Measurements from ENCODE around the gene PEX6. TPM values are rescaled to one million over a fixed set of nuclear protein-coding genes. Genes with fewer than 3 reads are reported as not detected.
A peak's percentile ranks its signal among the peaks of the same experiment; 100 is the strongest.

Gene PEX6
- polyA plus RNA-seq (2013, experiment 1 of 2) = 5.6 TPM
- polyA plus RNA-seq (2013, experiment 2 of 2) = 5.6 TPM

GRCh38 chr6:42978839-42979522, at the start of gene PEX6:
Gene PEX6 (minus strand): TSS chr6:42979181. CDS start chr6:42979150, 31 bp downstream.
- peak within 1 kb of the TSS in 1 of 2 experiments; percentile 96 for H3K14ac ChIP-seq (ENCODE audit: low read length in 2 of 2)
- H3K4me1 ChIP-seq (ENCODE audit: control insufficient read depth, insufficient read depth, low read depth, low read length) = peaks cover 11% of the 10 kb centered on the region
- H3K4me2 ChIP-seq (ENCODE audit: low read length, poor library complexity, severe bottlenecking) = peak within 1 kb of the TSS; percentile 99
- H4K91ac ChIP-seq (ENCODE audit: low read length) = peak within 1 kb of the TSS; percentile 78
- peak within 1 kb of the TSS; percentile 3 to 45 for H2BK12ac ChIP-seq (ENCODE audit: low read length in 2 of 2)
- WGBS = under 1% methylated on average over 57 of the region's 59 CpGs
- peak within 1 kb of the TSS; percentile 70 to 83 for H3K18ac ChIP-seq (ENCODE audit: low read depth in 1 of 2, low read length in 2 of 2)
- peaks cover 1 to 6% of the 10 kb centered on the region in 2 experiments for H3K36me3 ChIP-seq (ENCODE audit: control insufficient read depth in 1 of 2, insufficient read depth in 2 of 2, low read depth in 1 of 2, low read length in 2 of 2)
- peak within 1 kb of the TSS; percentile 74 for H2BK5ac ChIP-seq (ENCODE audit: low read depth, low read length, poor library complexity, severe bottlenecking)
- H3K23ac ChIP-seq (ENCODE audit: low read length in 2 of 2) = peak within 1 kb of the TSS in 1 of 2 experiments; percentile 60
- H3K27ac ChIP-seq (ENCODE audit: low read length, poor library complexity, severe bottlenecking) = peak within 1 kb of the TSS; percentile 67
- peak within 1 kb of the TSS; percentile 68 for H2AFZ ChIP-seq (ENCODE audit: low read depth, low read length)
- DNase-seq = peak; percentile 91
- H3K9me3 ChIP-seq (ENCODE audit: control insufficient read depth, low read length) = no peaks in the 10 kb centered on the region
- H3K9ac ChIP-seq (ENCODE audit: low read length) = peak within 1 kb of the TSS; percentile 93
- peak within 1 kb of the TSS; percentile 81 to 85 for H3K4me3 ChIP-seq (ENCODE audit: insufficient read depth in 1 of 2, low read depth in 1 of 2, low read length in 2 of 2)
- peak within 1 kb of the TSS; percentile 94 for H2BK120ac ChIP-seq (ENCODE audit: low read depth, low read length)
- H4K8ac ChIP-seq (ENCODE audit: low read length) = peak within 1 kb of the TSS; percentile 92
- H2BK15ac ChIP-seq (ENCODE audit: low read depth, poor library complexity, severe bottlenecking) = peak within 1 kb of the TSS; percentile 37
- H3K27me3 ChIP-seq (ENCODE audit: control insufficient read depth in 1 of 2, insufficient read depth in 1 of 2, low read length in 2 of 2) = no peaks in the 10 kb centered on the region
- peak within 1 kb of the TSS; percentile 89 to 95 for H3K4ac ChIP-seq (ENCODE audit: low read depth in 1 of 2, low read length in 2 of 2)
- no peak within 1 kb of the TSS for H2AK5ac ChIP-seq (ENCODE audit: low read length, severe bottlenecking)
- peaks cover 10% of the 10 kb centered on the region for H3K79me1 ChIP-seq (replicated peaks; ENCODE audit: low read length, poor library complexity, severe bottlenecking)

GRCh38 chr6:43026365-43026764, 47.4 kb upstream of the PEX6 start:
- Histone ChIP-seq H3K9me3 (ENCODE audit: control insufficient read depth, low read length) (no peaks in the 10 kb centered on the region), H3K27me3 (ENCODE audit: control insufficient read depth in 1 of 2, insufficient read depth in 1 of 2, low read length in 2 of 2) (no peaks in the 10 kb centered on the region), H4K91ac (ENCODE audit: low read length) (no peak overlapping the region), H4K8ac (ENCODE audit: low read length) (no peak overlapping the region), H2AFZ (ENCODE audit: low read depth, low read length) (no peak overlapping the region), H3K4me1 (ENCODE audit: control insufficient read depth, insufficient read depth, low read depth, low read length) (peaks cover 8% of the 10 kb centered on the region), H3K36me3 (ENCODE audit: control insufficient read depth in 1 of 2, insufficient read depth in 2 of 2, low read depth in 1 of 2, low read length in 2 of 2) (peaks cover 65 to 67% of the 10 kb centered on the region in 2 experiments), H2BK15ac (ENCODE audit: low read depth, poor library complexity, severe bottlenecking) (no peak overlapping the region), H3K4me2 (ENCODE audit: low read length, poor library complexity, severe bottlenecking) (no peak overlapping the region), H2BK120ac (ENCODE audit: low read depth, low read length) (no peak overlapping the region), H3K18ac (ENCODE audit: low read depth in 1 of 2, low read length in 2 of 2) (no peak overlapping the region), H3K23ac (ENCODE audit: low read length in 2 of 2) (no peak overlapping the region), H2BK12ac (ENCODE audit: low read length in 2 of 2) (no peak overlapping the region), H2AK5ac (ENCODE audit: low read length, severe bottlenecking) (no peak overlapping the region), H3K4me3 (ENCODE audit: insufficient read depth in 1 of 2, low read depth in 1 of 2, low read length in 2 of 2) (no peak overlapping the region), H3K4ac (ENCODE audit: low read depth in 1 of 2, low read length in 2 of 2) (no peak overlapping the region), H3K79me1 (replicated peaks; ENCODE audit: low read length, poor library complexity, severe bottlenecking) (peaks cover 14% of the 10 kb centered on the region), H2BK5ac (ENCODE audit: low read depth, low read length, poor library complexity, severe bottlenecking) (no peak overlapping the region), H3K14ac (ENCODE audit: low read length in 2 of 2) (no peak overlapping the region), H3K9ac (ENCODE audit: low read length) (no peak overlapping the region), H3K27ac (ENCODE audit: low read length, poor library complexity, severe bottlenecking) (no peak overlapping the region)
- 96% methylated on average over 5 of the region's 5 CpGs for WGBS
- DNase-seq = no peak

- no peak overlapping the region for H2AFZ ChIP-seq (ENCODE audit: low read depth, low read length)
- no peak overlapping the region for H3K4me2 ChIP-seq (ENCODE audit: low read length, poor library complexity, severe bottlenecking)
- H3K9ac ChIP-seq (ENCODE audit: low read length) = peak overlapping the region; percentile 27
- no peak overlapping the region for H2BK5ac ChIP-seq (ENCODE audit: low read depth, low read length, poor library complexity, severe bottlenecking)
- no peaks in the 10 kb centered on the region for H3K9me3 ChIP-seq (ENCODE audit: control insufficient read depth, low read length)
- no peak overlapping the region for H4K91ac ChIP-seq (ENCODE audit: low read length)
- H4K8ac ChIP-seq (ENCODE audit: low read length) = no peak overlapping the region
- H2BK15ac ChIP-seq (ENCODE audit: low read depth, poor library complexity, severe bottlenecking) = no peak overlapping the region
- peaks cover 68 to 72% of the 10 kb centered on the region in 2 experiments for H3K36me3 ChIP-seq (ENCODE audit: control insufficient read depth in 1 of 2, insufficient read depth in 2 of 2, low read depth in 1 of 2, low read length in 2 of 2)
- DNase-seq = no peak
- H2AK5ac ChIP-seq (ENCODE audit: low read length, severe bottlenecking) = no peak overlapping the region
- H2BK12ac ChIP-seq (ENCODE audit: low read length in 2 of 2) = no peak overlapping the region
- H2BK120ac ChIP-seq (ENCODE audit: low read depth, low read length) = no peak overlapping the region
- H3K4ac ChIP-seq (ENCODE audit: low read depth in 1 of 2, low read length in 2 of 2) = no peak overlapping the region
- no peak overlapping the region for H3K4me3 ChIP-seq (ENCODE audit: insufficient read depth in 1 of 2, low read depth in 1 of 2, low read length in 2 of 2)
- no peaks in the 10 kb centered on the region for H3K27me3 ChIP-seq (ENCODE audit: control insufficient read depth in 1 of 2, insufficient read depth in 1 of 2, low read length in 2 of 2)
- H3K14ac ChIP-seq (ENCODE audit: low read length in 2 of 2) = no peak overlapping the region
- WGBS = 94% methylated on average over 2 of the region's 2 CpGs
- no peak overlapping the region for H3K27ac ChIP-seq (ENCODE audit: low read length, poor library complexity, severe bottlenecking)
- no peak overlapping the region for H3K18ac ChIP-seq (ENCODE audit: low read depth in 1 of 2, low read length in 2 of 2)
- peaks cover 17% of the 10 kb centered on the region for H3K4me1 ChIP-seq (ENCODE audit: control insufficient read depth, insufficient read depth, low read depth, low read length)
- peaks cover 15% of the 10 kb centered on the region for H3K79me1 ChIP-seq (replicated peaks; ENCODE audit: low read length, poor library complexity, severe bottlenecking)
- H3K23ac ChIP-seq (ENCODE audit: low read length in 2 of 2) = no peak overlapping the region
Observed at GRCh38 chr6:43024436-43024835, 45.5 kb upstream of the PEX6 start.

GRCh38 chr6:43021270-43022047, 42.5 kb upstream of the PEX6 start, which contains the start of gene RRP36:
Gene RRP36 (plus strand): TSS chr6:43021623. CDS start chr6:43021655, 32 bp downstream.
- Histone ChIP-seq H2BK120ac (ENCODE audit: low read depth, low read length) (peak within 1 kb of the TSS; percentile 87), H2BK5ac (ENCODE audit: low read depth, low read length, poor library complexity, severe bottlenecking) (peak within 1 kb of the TSS; percentile 9), H3K14ac (ENCODE audit: low read length in 2 of 2) (peak within 1 kb of the TSS in 1 of 2 experiments; percentile 94), H3K4me2 (ENCODE audit: low read length, poor library complexity, severe bottlenecking) (peak within 1 kb of the TSS; percentile 89), H2AK5ac (ENCODE audit: low read length, severe bottlenecking) (peak within 1 kb of the TSS; percentile 86), H3K4me1 (ENCODE audit: control insufficient read depth, insufficient read depth, low read depth, low read length) (peaks cover 26% of the 10 kb centered on the region), H3K4ac (ENCODE audit: low read depth in 1 of 2, low read length in 2 of 2) (peak within 1 kb of the TSS; percentile 49 to 98), H2BK15ac (ENCODE audit: low read depth, poor library complexity, severe bottlenecking) (no peak within 1 kb of the TSS), H3K36me3 (ENCODE audit: control insufficient read depth in 1 of 2, insufficient read depth in 2 of 2, low read depth in 1 of 2, low read length in 2 of 2) (peaks cover 63 to 71% of the 10 kb centered on the region in 2 experiments), H3K9me3 (ENCODE audit: control insufficient read depth, low read length) (no peaks in the 10 kb centered on the region), H4K8ac (ENCODE audit: low read length) (peak within 1 kb of the TSS; percentile 91), H3K79me1 (replicated peaks; ENCODE audit: low read length, poor library complexity, severe bottlenecking) (peaks cover 26% of the 10 kb centered on the region), H3K27ac (ENCODE audit: low read length, poor library complexity, severe bottlenecking) (peak within 1 kb of the TSS; percentile 88), H3K23ac (ENCODE audit: low read length in 2 of 2) (peak within 1 kb of the TSS in 1 of 2 experiments; percentile 98), H2AFZ (ENCODE audit: low read depth, low read length) (no peak within 1 kb of the TSS), H4K91ac (ENCODE audit: low read length) (peak within 1 kb of the TSS; percentile 81), H3K9ac (ENCODE audit: low read length) (peak within 1 kb of the TSS; percentile 98), H3K27me3 (ENCODE audit: control insufficient read depth in 1 of 2, insufficient read depth in 1 of 2, low read length in 2 of 2) (no peaks in the 10 kb centered on the region), H3K18ac (ENCODE audit: low read depth in 1 of 2, low read length in 2 of 2) (peak within 1 kb of the TSS; percentile 82 to 98), H2BK12ac (ENCODE audit: low read length in 2 of 2) (no peak within 1 kb of the TSS), H3K4me3 (ENCODE audit: insufficient read depth in 1 of 2, low read depth in 1 of 2, low read length in 2 of 2) (peak within 1 kb of the TSS; percentile 84 to 98)
- WGBS = 2% methylated on average over 56 of the region's 56 CpGs
- peak; percentile 83 for DNase-seq
